Measurements from ENCODE around the gene AFAP1.

AFAP1 gene

GRCh38 chr4:7863911-7864681, 75.6 kb downstream of the AFAP1 start:
- peak in 1 of 2 donors; percentile 3 for DNase-seq

- no peak for DNase-seq
Measured at GRCh38 chr4:7862561-7863192, 77.0 kb downstream of the AFAP1 start.

GRCh38 chr4:7861440-7861881, 78.2 kb downstream of the AFAP1 start:
- DNase-seq, result no peak

DNA sequence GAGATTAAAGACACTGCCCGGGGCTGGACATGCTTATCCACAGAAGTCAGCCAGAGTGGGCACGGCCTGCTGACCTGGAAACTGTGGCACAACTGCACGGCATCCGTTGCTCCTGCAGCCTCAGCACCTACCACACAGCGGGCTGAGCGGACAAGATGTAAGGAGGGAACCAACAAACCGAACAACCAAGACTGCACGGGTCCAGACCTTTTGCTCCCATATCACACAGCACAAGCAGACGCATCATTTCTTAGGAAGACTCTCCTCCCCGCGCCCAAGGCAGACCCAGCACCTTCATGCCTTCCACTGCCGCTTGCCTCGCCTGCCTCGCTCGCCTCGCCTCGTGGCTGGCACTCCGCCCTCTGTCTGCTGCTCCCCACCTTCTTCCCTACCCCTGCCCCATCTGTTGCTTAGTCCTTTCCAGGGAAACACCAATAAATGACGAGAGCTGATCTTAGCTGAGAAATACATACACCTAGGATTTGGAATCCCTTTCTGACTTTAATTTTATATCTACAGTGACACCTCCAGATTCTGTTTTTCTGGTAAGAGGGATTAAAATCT, 79.0 kb downstream of the AFAP1 start:
- DNase-seq, result no peak

DNA sequence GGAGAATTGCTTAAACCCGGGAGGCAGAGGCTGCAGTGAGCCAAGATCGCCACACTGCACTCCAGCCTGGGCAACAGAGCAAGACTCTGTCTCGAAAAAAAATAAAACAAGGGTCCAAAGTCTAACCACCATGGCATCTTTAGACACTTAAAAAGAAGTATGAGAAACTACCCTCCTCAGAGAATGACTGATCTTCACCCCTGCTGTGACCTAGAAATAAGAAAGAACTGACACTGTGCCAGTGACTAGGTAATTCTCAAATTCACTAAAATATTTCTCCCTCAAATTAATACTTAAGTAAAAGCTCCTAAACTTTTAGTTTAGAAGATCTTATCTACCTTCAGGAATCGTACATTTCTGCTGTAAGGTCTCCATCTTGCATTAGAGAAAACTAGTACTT, 80.3 kb downstream of the AFAP1 start:
- no peak for DNase-seq

GRCh38 chr4:7858498-7858897, 81.2 kb downstream of the AFAP1 start:
- no peak for DNase-seq

GRCh38 chr4:7857993-7858392, 81.7 kb downstream of the AFAP1 start:
- DNase-seq, result no peak

- peak in 1 of 2 donors; percentile 2 for DNase-seq
Measured at GRCh38 chr4:7857238-7857701, 82.4 kb downstream of the AFAP1 start.

- DNase-seq, result no peak
Measured at GRCh38 chr4:7855731-7856130, 83.9 kb downstream of the AFAP1 start.

GRCh38 chr4:7854697-7855370, 84.8 kb downstream of the AFAP1 start:
- no peak for DNase-seq

DNA sequence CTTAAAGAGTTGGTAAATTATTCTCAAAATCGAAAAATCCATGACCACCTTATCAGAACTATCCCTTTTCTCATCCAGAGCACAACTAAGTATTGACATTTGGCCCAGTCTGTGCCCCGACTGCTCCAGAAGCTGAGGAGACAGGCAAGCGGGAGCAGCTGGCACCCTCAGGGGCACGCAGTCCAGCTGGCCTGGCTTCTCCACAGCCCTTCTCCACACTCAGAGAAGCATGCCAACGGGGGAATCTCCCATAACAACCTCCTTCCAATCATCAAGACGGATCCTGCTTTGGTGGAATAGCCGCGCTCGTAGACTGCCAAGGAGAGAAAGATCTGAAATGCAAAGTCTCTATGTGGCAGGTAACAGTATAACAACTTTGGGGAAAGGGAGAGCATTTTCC, 85.4 kb downstream of the AFAP1 start:
- no peak for DNase-seq

GRCh38 chr4:7853271-7853670, 86.4 kb downstream of the AFAP1 start:
- no peak for DNase-seq

DNA sequence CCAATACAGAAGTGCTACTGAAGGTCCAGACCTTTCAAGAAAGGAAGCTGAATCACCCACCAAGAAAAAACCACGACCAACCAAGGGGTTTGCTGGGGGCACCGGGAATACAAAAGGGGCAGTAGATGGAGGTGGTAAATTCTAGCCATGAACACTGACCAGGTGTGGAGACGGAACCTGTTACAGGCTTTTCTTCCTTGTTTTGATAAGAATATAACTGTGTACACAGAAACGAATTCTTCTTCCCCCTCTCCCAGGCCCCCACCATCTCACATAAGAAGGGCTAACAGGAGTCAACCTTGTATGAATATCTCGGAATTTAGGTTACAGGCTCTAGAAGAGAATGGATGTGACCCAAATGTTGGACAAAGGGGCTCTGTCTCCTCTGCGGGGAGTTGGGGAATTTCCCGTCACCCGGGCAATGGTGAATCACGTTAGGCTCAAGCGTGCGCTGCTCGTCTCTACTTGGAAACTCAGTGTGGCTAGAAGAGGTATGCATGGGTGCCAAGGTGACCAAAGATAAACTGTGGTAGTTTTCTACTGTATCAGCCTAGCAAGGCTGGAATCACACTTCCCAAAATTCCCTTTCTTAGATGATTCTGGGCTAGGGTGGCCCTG, 87.0 kb downstream of the AFAP1 start:
- DNase-seq, result no peak

DNA sequence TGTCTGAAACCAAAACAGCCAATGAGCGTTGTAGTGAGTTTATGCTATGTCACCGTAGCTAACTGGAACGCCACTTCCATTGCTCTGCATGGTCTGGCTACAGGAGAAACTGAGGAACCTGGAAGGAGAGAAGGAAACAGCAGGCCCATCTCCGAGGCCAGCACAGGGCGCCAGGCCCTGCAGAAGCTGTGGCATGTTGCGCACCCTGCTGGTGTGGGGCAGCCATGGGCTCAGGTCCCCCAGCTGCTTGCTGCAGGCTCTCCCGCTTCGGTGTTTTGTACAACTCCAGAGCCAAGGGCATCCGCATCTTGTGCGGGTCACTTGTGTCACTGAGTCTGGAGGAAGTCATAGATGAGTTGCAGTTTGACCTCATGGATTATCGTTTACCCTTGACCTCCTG, 89.2 kb downstream of the AFAP1 start:
- DNase-seq, result no peak

- DNase-seq, result no peak
Measured at GRCh38 chr4:7847206-7847605, 92.5 kb downstream of the AFAP1 start.

- DNase-seq, result no peak
Measured at GRCh38 chr4:7845493-7846128, 94.0 kb downstream of the AFAP1 start.

DNA sequence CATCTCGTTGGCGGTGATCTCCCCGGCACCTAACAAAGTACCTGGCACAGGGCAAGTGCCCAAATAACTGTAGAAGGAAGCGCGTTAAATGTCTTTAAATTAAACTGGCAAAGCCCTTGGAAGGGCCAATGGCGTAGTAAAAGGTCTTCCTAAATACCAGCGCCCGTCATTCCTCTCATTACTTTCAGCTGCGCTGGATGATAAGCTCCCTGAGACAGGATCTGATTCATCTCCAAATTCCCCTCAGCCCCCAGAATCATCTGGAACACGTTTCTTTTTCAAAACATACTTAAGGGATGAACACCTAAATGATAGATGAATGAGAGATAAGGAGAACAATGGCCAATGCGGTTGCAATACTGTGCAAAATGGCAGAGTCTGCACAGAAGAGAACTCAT, 95.1 kb downstream of the AFAP1 start:
- DNase-seq, result no peak

DNA sequence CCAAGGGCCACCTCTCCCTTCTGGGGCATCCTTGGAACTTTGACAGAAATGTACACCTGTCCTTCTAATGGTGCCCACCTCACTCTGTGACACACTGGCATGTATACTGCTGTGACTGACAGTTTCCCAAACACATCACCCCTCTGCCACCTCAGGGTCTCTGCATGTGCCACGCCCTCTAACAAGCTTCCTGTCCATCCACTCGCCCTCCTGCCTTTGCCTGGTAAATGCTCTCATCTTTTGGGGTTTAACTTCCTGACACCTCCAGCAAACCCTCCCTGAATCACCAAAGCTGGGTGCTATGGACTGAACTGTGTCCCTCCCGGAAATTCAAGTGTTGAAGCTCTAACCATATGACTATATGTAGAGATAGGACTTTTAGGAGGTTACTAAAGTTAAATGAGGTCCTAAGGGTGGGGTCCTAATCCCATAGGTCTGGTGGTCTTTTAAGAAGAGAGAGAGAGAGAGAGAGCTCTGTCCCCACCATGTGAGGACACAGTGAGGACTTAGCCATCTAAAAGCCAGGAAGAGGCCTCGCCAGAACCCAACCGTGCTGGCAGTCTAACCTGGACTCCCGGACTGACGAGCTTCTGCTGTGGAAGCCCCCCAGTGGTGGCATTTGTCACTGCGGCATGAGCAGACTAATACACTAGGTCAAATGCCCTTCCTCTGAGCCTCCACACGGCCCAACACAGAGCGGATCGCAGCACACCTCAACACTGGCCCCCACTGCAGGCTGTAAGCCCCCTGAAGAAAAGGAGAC, 95.6 kb downstream of the AFAP1 start:
- DNase-seq, result peak; percentile 21 to 66

DNA sequence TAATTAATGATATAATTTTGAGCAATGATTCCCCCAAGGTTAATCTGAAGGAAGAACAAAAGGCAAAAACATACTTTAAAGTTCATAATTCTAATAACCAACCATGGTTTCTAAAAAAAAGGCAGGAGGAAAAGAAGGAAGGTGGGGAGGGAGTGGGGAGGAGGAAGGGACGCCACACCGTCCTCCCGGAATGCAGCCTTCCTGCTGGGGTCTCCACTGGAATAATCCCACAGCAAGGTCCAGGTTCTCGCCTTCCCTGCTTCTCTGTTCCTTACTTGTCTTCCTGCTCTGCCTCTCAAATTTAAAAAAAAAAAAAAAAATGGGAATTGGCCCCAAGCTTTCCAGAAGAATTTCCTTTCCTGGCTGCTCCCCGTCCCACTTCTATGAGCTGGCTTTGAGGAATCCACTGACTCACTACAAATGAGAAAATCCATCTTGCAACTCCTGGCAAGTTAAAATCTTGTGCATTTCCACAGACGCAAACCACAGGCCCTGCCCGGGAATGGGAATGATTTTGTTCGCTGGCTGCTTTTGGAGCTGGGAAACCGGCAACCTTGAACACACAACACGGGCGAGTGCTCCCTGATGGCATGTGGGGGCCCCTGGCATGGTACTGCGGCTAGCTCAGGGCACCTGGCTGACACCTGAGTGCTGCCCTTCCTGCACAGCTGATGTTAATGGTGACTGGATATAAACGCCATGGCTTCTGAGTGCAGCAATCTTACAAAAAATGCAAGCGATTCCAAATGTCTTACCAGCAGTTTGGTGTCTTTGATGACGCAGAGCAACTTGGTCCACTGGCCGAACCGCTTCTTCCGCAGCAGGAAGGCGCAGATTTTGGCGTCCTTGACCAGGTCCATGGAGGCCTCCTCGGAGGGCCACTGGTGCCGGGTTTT, 97.0 kb downstream of the AFAP1 start:
- DNase-seq, result no peak

GRCh38 chr4:7841894-7842293, 97.8 kb downstream of the AFAP1 start:
- no peak for DNase-seq

DNA sequence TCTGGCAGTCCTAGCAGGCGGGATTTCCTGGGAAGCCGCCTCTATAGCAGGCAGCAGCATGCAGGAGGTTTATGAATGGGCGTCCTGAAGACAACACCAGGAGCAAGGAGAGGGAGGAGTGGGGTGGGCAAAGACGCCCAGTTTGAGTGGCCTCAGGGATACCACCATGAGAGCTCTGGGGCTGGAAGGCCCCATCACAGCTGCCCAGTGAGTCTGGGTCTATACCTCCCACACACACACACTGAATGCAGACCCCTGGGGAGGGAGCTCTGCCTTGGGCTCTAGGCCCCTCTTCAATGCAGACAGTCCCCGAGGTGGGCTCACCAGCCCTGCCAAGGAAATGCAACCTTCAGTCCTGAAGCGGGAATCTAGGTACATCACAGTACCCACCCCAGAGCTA, 98.6 kb downstream of the AFAP1 start:
- DNase-seq, result no peak
